HG03432 (cell line): ENCODE measurements around the gene HNRNPM.

ENCODE experiments used
- ATAC-seq: cut with Tn5 transposase; IDR thresholded peaks from one replicate; pipeline ENCODE4 v1.9.1; 2021; ENCODE audit warnings: mild to moderate bottlenecking, moderate library complexity; ENCODE audit not compliant: unreplicated experiment

HNRNPM gene

DNA sequence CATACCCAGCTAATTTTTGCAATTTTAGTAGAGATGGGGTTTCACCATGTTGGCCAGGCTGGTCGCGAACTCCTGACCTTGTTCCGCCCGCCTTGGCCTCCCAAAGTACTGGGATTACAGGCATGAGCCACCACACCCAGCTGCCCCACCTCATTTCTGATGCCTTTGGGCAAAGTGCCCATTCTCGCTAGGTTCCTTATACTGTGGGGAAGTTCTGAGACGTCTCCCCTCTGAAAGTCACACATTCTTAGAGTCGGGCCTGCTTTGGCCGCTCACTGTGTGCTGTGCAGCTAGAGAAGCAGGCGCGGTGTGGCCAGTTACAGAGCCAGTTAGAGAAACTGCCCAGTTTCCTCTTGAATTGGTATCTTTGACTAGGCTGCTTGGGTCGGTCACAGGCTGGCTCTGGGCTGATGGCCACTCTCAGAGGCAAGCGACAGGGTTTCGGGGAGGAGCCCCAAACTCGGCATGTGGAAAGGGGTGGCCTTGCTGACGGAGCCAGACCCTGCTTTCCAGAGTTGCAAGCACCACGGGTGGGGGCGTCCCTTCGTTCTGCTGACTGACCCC is 39.6 kb downstream of the HNRNPM start:
- ATAC-seq, result no peak

- ATAC-seq, result no peak
Measured at GRCh38 chr19:8485561-8486371, 41.0 kb downstream of the HNRNPM start.

- no peak for ATAC-seq
Measured at GRCh38 chr19:8486661-8487136, 41.9 kb downstream of the HNRNPM start.

DNA sequence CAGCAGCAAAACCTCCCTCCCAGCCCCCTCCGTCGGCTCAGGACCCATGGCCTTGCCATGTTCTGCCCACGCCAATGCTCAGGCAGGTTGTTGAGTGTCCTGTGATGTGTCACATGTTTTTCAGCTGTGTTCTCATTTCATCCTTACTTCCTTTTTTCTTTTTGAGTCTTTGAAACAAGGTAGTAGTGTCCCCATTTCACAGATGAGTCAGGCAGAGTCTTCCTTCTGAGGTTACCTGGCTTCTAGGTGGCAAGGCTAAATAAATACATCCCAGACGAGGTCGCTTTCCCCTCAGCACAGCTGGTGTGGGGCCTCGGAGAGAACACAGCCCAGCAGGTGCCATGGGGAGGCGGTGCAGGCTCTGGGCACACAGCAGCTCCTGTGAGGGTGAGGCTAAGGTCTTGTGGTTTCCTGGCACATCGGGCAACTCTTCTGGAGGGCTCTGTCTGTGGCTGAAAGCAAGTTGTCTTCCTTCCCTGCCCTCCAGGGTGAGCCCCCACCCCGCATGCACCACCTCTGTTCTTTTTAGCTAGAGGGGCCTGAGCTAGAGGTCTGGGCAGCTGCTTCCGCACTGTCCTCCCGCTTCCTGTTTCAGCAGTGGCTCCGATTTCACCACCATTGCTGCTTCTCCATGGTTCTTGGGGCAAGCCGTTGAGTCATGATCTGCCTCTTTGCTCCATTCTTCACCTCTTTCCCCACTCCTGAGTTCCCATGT is 42.5 kb downstream of the HNRNPM start:
- peak; percentile 58 for ATAC-seq

DNA sequence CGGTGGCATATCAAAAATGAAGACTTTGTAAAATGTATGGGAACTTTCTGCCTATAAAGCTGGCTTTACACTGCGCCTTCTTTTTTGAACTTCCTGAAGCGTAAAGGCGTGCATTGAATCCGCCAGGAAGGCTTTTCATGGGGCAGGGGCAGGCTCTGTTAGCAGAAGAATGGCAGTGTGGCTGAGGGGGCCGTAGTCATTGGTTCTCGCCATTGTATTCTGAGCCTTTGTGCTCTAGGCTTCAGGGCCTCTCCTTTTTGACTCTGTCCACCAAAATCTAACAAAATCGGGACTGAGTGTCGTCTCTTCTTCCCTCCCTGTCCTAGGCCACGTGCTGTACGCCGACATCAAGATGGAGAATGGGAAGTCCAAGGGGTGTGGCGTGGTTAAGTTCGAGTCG is 43.6 kb downstream of the HNRNPM start:
- ATAC-seq, result no peak

DNA sequence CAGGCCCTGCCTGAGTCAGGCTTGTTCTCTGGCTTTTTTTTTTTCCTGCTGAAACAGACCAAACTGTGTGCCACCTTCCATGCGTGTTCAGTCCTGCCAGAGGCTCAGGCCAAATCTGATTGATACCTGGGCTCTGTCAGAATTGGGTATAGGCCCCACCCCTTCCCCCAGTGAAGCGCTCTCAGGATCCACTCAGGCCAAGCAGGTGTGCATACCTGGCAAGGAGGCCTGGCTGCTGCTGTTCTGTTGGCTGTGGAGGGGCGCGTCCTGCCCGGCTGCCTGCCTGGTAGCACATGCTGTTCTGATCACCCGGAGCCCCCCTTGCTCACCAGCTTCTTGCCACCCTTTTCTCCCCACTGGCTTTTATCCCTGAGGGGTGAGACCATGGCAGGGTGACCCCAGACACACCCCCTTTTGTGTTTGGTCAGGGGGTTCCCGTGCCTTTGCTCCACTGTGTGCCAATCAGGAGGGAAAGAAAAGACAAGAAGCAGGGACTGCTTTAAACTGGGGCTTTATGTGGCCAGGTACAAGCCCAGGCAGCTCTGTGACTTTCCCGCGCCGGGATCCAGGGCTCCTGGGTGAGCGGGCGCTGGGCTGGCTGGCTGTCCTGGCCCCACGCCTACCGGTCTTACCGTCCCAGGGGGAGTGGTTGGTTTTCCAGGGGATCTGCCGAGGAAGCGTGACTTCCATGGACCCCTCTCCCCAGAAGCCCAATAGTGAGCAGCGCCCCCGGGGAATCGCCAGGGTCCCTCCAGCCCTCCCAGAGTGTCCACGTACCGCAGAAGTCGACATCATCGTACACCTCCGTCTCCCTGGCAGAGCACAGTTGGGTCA is 45.0 kb downstream of the HNRNPM start:
- ATAC-seq, result no peak

DNA sequence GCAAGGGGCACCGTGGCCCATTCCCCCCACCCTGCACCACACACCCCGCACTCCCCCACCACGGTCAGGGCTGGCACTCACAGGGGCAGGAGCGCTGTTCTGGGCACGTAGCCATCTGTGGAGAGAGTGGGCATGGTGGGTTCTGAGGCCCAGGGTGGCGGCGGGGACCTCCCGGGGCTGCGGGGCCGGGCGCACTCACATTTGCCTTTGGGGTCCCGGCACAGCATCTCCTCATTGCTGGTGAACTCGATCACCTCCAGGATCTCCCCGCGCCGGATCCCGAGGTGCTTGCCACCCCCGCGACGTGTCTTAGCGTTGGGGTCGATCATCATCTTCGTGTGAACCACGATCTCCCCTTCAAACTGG is 45.6 kb downstream of the HNRNPM start:
- ATAC-seq, result no peak

DNA sequence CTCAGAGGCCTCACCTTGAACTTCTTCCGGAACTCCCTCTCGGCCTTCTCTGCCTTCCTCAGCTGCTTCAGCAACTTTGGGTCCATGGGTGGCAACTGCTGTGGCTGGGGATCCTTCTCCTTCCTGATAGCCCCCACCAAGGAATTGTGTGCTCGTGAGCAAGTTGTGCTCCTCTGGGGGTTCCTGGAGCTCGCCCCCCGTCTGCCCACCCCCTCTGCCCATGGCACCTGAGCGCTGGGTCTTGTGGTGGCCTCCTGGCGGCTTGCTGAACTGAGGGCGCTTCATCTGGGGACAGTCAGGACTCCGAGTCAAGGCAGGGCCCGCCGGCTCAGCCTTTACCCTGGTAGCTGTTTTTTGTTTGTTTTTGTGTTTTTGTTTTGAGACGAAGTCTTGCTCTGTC is 46.1 kb downstream of the HNRNPM start:
- ATAC-seq, result no peak

- no peak for ATAC-seq
Measured at GRCh38 chr19:8491574-8491973, 46.8 kb downstream of the HNRNPM start.

DNA sequence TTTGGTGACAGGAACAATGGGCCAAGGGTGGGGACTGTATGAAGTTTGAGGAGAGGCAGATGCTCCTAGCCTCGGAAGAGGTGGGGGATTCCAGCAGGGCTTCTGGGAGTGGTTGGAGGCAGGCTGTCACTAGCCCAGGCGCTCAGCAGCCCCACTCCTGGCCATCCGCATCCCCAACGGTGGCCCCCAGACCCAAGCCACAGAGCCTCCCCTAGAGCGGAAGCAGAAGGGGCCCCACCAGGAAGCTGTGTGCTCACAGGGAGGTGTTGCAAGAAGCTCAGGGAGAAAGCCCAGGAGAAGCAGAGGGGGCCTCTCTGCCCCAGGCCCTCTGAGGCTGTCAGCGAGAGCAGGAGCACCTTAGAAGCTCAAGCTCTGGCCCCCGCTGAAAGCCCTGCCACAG is 49.4 kb downstream of the HNRNPM start:
- ATAC-seq, result no peak

DNA sequence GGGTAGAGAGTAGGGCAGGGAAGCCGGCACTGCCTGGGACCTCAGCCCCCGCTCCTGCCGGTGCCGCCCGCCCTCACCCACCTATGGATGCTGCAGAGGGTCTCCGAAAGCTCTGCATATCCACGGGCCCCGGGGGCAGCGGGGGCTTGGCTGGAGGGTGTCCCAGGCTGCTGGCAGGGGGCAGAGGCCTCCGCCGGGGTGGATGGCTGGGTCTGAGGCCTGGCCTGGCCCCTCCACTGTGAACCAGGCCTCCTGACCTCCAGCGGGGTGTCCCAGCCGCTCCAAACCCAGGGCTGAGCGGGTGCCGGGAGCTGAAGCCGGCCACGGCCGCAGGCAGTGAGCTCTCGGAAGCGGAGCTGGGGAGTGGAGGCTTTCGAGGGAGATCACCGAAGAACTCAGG is 53.5 kb downstream of the HNRNPM start:
- ATAC-seq, result no peak

DNA sequence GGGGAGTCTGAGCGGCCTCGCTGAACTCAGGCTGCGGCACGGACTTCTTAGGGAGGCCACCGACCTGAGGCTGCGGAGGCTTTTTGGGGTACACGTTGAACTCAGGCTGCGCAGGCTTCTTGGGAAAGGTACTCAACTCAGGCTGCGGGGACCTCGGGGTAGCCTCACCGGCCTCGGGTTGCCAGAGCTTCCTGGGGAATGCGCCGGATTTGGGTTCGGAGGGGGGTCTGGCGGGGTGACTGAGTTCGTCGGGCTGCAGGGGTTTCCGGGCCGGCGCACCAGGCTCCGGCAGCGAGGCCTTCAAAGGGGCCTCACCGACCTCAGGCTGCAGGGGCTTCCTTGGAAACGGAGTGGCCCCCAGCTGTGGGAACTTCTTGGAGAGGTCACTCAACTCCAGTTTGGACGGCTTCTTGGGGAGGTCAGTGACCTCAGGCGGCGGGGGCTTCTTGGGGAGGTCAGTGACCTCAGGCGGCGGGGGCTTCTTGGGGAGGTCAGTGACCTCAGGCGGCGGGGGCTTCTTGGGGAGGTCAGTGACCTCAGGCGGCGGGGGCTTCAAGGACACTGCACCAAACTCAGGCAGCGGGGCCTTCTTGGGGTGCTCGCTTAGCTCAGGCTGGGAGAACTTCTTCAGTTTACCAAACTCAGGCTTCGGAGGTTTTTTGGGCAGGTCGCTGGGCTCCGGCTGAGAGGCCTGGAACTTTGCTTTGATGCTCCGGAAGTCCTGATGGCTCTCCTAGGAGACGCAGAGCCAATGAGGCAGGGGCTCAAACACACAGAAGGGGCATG is 54.5 kb downstream of the HNRNPM start:
- ATAC-seq, result no peak

DNA sequence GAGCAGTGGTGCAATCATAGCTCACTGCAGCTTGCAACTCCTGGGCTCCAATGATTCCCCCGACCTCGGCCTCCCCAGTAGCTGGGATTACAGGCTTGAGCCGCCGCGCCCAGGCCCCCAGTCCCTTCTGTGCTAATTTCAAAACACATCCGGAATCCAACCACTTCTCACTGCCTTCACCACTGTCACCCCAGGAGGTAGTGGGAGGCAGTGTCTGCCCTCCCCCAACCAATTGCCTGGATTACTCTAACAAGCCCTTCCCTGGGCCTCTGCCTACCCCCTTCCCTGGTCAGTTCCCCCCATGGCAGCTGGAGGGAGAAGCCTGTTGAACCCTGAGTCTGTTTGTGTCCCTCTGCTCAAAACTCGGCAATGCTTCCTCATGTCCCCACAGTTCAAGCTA is 55.4 kb downstream of the HNRNPM start:
- ATAC-seq, result no peak

DNA sequence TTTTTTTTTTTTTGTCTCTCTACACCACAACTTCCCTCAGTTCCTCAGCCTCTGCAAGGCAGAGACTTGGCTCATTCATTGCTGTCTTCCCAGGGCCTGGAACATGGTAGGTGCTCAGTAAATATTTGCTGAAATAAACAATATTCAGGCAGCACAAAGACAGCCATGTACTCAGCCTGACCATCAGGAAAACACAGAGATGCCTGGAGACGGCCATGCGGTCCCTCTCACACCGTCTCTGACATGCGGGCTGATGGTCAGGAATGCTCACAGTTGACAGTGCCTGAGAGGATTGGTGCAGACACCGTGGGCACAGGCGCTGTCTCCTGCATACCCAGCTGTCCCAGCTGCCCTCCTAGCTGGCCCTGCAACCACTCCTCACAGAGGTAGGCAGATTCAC is 56.7 kb downstream of the HNRNPM start:
- no peak for ATAC-seq

DNA sequence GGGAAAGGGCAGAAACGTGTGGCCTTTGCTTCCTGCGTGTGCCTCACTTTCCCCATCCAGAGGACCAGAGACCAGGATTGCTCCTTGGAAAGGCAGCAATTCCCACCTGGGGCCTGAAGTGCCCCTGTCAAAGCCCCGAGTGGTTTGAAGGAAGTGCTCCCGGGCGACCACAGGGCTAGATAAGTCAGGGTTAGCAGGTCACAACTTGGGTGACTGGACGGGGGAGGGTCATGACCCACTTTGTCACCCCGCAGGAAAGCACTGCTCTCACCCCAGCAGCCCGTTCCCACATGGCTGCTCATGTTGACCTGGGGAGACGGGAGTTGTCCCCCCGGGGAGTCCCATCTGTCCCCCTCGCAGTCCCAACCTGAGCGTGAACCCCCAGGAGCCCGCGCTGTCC is 57.2 kb downstream of the HNRNPM start:
- no peak for ATAC-seq

DNA sequence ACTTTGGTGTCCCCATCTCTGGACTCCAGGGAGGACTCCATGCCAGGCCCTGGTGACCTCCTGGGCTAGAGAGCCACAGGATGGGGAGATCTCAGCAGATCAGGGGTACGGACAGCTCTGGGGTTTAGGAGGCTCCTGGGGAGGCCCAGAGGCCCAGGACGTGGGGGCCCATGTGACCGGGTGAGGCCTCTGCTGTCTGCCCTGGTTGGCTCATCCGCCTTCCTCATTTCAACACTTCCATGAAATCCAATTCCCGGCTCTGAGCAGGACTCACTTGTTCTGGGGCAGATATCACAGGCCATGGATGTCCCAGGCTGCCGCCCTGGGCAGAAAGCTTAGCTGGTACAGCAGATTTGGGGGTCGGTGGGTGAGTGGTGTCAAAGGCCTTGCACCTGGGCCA is 58.7 kb downstream of the HNRNPM start:
- no peak for ATAC-seq

DNA sequence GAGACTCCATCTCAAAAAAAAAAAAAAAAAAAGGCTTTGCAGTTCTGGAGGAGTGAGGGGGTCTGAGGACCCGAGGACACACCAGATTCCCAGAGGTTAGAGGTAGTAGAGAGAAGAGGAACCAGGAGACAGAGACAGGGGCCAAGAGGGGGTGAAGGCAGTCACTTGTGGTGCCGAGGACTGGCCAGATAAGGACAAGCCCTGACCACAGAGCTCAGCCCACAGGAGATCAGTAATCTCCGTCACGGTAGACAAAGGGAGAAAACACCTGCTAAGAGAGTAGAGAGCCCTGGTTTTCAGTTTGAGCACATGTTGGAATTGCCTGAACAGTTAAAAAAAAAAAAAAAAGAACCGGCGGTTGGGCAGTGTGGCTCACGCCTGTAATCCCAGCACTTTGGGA is 59.4 kb downstream of the HNRNPM start:
- ATAC-seq, result no peak

DNA sequence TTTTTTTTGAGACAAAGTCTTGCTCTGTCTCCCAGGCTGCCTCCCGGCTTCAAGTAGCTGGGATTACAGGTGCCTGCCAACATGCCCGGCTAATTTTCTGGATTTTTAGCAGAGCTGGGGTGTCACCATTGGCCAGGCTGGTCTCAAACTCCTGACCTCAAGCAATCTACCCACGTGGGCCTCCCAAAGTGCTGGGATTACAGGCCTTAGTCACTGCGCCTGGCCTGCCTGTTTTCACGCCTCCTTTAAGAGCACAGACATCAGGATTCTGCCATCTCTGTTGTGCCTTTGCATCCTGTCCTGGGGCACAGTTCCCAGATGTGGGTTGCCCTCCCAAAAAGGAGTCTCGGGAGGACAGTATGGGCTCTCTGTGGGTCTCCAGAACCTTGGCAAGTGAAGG is 60.1 kb downstream of the HNRNPM start:
- ATAC-seq, result no peak

GRCh38 chr19:8505680-8506401 is 61.1 kb downstream of the HNRNPM start:
- peak; percentile 53 for ATAC-seq
